Frontal cortex (tissue), 4 donors: Measurements from ENCODE around the gene TAMALIN. TPM values are rescaled to one million over a fixed set of nuclear protein-coding genes. Genes with fewer than 3 reads are reported as not detected.

Experiments used
- DNase-seq, 2 donors: peaks; one replicate each; pipeline ENCODE4 v3.0.0; 2012; ENCODE audit warnings: low spot score in 2 of 2
- FAIRE-seq: peaks from 2 replicates; lab custom pipeline; 2012; peaks lifted over from hg19 to GRCh38; lab: Jason Lieb, UNC
- total RNA-seq: library from RNA; depleted of rRNA; stranded (reverse); fragments of >200 nt; gene quantifications from one replicate; pipeline ENCODE4 v1.2.3, GENCODE V29; 2014
- donor health status: control.
- donor health status: control.
- donor health status: control.

Gene TAMALIN
- total RNA-seq, 1 donor from 2014 or later, result 2.4 TPM

- peak; percentile 45 to 85 for DNase-seq
- no peak for FAIRE-seq
Observed at GRCh38 chr12:51980051-51980808, 26.5 kb upstream of the TAMALIN start.

- no peak for FAIRE-seq
Observed at GRCh38 chr12:51980809-51981127, 26.0 kb upstream of the TAMALIN start.

DNA sequence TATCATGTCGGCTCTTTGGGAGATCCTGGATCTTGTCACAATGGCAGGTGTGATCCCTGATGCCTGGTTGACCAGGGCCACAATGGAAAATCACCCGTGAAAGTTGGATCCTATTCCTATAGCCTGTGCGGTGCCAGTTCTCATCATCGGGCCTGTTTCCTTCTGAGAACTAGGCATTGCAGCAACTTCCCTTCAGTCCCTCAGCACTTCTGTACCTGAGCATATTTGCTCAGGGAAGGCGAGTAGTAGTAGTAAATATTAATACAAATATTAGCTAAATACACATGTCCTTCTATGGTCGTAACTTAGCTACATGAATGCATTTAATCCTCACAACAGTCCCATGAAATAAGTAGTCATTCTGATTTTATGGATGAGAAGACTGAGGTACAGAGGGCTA lies 22.1 kb upstream of the TAMALIN start:
- DNase-seq (no peak), FAIRE-seq (no peak)

More at GRCh38 chr12:51980809-51981127, 26.0 kb upstream of the TAMALIN start:
- DNase-seq, result no peak

DNA sequence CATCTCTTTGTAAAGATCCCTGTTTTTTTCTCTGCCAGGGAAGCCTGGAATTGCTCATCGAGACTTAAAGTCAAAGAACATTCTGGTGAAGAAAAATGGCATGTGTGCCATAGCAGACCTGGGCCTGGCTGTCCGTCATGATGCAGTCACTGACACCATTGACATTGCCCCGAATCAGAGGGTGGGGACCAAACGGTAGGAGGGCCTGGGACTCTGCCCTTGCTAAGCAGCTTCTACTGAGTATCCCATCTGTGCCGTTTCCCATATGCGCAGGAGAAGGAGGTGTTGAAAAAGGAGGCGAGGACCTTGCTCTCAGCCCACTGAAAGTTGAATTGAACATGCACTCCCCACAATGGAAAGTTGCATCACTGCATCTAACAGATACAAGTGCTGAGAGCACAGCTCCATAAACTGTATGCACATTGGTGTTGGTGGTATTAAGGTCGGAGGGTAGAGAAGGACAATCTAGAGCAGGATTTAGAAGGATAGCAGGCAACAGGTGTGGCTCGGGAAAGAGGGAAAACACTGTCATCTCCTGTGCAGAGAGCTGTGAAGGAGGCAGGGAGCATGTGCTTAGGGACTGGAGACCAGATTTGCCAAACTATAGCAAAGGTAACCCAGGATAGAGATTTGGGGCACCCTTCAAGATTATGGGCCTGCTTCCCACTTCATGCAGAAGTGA lies 21.5 kb upstream of the TAMALIN start:
- DNase-seq (no peak), FAIRE-seq (no peak)

GRCh38 chr12:51986834-51987233 lies 19.9 kb upstream of the TAMALIN start:
- DNase-seq (no peak), FAIRE-seq (no peak)

DNA sequence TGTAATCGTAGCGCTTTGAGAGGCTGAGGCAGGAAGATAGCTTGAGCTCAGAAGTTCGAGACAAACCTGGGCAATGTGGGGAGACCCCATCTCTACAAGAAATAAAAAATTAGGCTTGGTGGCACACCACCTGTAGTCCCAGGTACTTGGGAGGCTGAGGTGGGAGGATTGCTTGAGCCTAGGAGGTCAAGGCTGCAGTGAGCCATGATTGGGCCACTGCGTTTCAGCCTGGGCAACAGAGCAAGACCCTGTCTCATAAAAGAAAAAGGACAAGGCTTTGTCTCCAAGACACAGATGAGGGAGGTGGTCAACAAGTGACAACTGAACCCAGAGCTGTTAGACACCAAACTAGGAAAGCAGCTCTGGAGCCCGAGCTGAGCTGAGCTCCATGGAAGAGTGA lies 14.5 kb upstream of the TAMALIN start:
- no peak for FAIRE-seq
- DNase-seq, result no peak

GRCh38 chr12:51994539-51994820 lies 12.3 kb upstream of the TAMALIN start:
- FAIRE-seq, result no peak
- no peak for DNase-seq

DNA sequence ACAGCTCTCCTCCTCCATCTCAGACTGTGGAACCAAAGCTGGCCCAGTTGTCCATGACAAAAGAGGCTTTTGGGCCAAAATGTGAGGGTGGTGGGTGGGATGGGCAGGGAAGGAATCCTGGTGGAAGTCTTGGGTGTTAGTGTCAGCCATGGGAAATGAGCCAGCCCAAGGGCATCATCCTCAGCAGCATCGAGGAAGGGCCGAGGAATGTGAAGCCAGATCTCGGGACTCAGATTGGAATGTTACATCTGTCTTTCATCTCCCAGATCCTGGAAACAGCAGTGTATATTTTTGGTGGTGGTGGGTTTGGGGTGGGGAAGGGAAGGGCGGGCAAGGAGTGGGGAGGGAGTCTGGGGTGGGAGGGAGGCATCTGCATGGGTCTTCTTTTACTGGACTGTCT lies 11.8 kb upstream of the TAMALIN start:
- DNase-seq, result no peak
- no peak for FAIRE-seq

DNA sequence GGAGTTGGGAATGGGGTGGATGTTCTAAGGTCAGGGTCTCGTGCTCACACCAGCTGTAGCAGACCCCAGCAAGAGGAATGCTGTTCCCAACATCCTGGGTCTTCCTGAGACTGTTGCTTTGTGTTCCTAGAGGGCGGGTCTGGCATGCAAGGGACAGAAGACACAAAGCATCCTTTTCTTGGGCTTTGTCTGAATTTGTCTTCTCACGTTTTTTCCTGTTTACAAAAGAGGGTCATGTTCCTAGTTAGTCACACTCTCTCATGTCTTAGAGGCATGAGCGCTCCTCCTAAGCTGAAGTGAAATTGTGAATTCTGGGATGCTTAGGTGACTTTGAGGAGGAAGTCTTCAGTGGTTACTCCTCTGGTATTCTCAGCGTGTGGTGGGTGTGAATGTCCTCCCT lies 9.6 kb upstream of the TAMALIN start:
- FAIRE-seq, result no peak
- no peak for DNase-seq

DNA sequence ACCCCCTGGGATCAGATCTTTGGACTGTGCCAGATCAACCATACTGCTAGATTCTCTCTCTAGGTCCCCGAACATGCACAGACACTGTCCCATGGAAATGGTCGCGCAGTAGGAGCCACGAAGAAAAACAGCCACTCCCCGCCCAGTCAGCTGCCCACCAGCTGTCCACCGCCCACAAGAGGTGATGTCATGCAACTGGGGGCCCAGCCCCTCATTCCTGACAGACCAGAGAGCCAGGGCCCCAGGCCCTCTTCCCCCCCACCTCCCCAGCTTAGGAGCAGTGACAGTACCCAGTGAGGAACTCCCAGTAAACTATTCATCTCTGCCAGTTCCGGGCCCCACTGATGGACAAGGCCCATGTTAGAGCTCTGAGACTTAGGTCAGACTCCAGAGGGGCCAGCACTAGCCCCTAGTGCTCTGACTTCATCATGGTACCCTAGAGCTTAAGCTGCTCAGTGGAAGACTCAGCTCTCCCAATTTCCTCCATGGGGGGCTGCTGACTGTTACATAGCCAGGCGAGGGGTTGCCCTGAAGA lies 3.7 kb upstream of the TAMALIN start:
- no peak for DNase-seq
- no peak for FAIRE-seq

GRCh38 chr12:52003591-52003990 lies 3.2 kb upstream of the TAMALIN start:
- FAIRE-seq (no peak), DNase-seq (no peak)

- FAIRE-seq, result no peak
- DNase-seq, result peak in 1 of 2 donors; percentile 73
Observed at GRCh38 chr12:52004042-52004648, 2.6 kb upstream of the TAMALIN start.

- DNase-seq (no peak), FAIRE-seq (no peak)
Observed at GRCh38 chr12:52005218-52005902, 1.4 kb upstream of the TAMALIN start.

GRCh38 chr12:52005903-52006703 lies 643 bp upstream of the TAMALIN start:
- FAIRE-seq (no peak), DNase-seq (peak in 1 of 2 donors; percentile 50)

DNA sequence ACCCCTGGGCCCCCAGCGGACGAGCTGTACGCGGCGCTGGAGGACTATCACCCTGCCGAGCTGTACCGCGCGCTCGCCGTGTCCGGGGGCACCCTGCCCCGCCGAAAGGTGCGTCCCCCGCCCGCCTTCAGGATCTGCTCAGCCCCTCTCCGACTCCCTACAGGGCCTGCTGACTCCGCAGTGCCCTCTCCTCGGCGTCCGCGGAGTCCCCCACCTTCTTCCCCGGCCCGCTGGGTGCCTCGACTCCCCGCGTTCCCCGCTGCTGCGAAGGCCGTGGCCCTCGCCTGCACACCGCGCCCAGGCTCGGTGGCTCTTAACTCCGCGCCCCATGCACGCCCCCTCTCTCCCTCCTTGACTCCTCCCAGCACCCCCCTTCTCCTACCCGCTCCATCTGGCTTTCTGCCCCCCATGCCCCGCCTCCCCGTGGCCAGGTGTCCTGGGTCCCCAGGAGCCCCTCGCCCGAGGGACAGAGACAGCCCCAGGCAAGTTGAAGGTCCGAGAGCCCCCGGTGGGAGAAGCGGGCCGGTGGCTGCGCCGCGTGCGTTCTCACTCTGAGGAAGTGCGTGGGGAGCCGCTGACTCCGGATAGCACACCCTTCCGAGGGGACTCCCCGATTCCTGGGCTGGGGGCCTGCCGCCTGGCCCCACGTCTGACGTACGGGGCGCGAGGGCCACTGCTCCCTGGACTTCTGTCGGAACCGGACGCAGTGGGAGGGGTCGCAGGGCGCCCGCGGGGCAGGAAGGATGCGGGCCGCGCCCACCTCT lies 594 bp downstream of the TAMALIN start:
- FAIRE-seq, result no peak
- DNase-seq, result no peak

DNA sequence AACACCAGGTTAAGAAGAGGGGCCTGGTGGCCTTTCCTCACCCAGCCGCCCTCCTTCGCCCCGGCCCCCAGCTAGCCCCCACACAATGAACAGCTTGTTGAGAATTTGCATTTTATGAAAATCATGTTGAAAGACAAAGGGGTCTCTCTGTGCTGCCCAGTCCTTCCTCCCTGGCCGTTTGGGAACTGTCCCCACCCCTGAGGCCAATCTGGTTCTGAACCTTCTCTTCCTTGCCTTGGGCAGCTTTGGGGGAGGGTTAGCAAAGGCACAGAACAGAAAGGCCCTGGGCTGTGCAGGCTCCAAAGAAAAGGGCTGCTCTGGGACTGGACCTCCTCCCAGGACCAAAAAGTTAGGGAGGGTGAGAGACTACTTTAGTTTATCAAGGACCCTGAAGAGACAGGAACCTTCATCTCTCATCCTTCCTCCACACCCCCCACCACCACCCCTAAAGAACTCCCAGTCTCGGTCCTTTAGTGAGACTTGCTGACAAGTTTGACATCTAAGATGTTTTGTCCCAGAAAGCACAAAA lies 1.3 kb downstream of the TAMALIN start:
- no peak for FAIRE-seq
- DNase-seq, result no peak

DNA sequence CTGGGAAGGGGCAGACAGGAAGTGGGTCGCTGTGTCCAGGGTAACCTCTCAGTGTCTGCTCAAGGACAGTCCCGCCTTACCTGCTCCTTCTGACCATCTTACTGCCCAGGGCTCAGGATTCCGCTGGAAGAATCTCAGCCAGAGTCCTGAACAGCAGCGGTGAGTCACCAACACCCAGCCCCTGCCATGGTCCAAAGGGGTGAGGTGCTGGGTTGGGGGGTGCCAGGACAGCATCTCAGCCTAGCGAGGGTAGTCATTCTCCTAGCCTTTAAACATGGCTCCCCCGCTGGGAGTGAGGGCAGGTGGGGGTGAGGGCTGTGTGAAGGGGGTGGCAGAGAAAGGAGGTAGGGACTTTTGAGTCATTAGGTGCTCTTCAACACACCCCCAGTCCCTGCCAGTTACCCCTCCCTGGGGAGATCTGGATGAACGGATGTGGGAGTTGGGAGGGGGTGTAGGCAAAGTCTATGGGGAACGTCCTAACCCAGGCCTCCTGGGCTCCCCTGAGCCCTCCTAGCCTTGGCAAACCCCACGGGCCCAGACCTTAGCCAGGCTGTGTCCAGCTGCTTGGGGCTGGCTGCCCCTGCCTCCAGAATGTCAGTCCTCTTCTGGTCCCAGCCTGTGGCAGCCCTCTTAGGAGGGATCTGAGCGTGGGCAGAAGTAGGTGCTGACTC lies 2.5 kb downstream of the TAMALIN start:
- FAIRE-seq (no peak), DNase-seq (no peak)

DNA sequence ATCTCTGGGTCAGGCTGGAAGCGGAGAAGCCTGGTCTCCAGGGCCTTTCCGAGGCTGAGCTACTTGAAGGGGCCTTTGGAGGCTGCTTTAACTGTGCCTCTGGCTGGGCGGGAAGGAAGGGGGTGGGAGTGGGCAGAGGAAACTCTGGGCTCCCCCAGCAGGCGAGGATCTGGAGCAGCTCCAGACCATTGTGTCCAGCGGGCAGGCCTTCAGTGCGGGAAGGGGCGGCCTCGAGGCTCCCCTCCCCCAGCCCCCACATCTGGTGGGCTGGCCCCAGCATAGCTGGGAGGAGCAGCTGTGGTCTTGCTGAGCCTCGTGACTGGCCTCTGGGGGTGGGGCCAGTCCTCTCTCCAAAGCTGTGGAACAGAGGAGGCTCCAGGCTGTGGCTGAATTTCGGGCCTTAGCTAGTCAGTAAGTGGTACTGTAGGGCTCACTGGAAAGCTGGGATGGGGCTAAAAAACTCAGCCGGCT lies 3.4 kb downstream of the TAMALIN start:
- DNase-seq (peak; percentile 81 to 85), FAIRE-seq (no peak)
